ENCODE measurements around the gene RXFP4. TPM values are rescaled to one million over a fixed set of nuclear protein-coding genes. Genes with fewer than 3 reads are reported as not detected.
A peak's percentile ranks its signal among the peaks of the same experiment; 100 is the strongest.

Gene RXFP4
- total RNA-seq, 1 donor from 2014 or later: not detected

- Histone ChIP-seq H3K36me3 (peaks cover 99% of the 10 kb centered on the region), H3K27ac (no peak overlapping the region), H3K4me3 (no peak overlapping the region), H3K4me1 (peaks cover 67% of the 10 kb centered on the region), H3K27me3 (ENCODE audit: low read depth) (no peaks in the 10 kb centered on the region), H3K9me3 (no peaks in the 10 kb centered on the region)
- TF ChIP-seq CTCF (IDR thresholded peaks at IDR 0.05): no peak
- no peak for ATAC-seq
- intact Hi-C loops (cut with DNase I): no loop called here
- no peak for DNase-seq
These were observed 22.8 kb downstream of the RXFP4 start for GRCh38 chr1:155964193-155964592.

- H3K9me3 ChIP-seq: no peaks in the 10 kb centered on the region
- H3K36me3 ChIP-seq: peaks cover 91% of the 10 kb centered on the region
- peaks cover 81% of the 10 kb centered on the region for H3K4me1 ChIP-seq
- H3K4me3 ChIP-seq: no peak overlapping the region
- DNase-seq (no peak), ATAC-seq (no peak)
- peak overlapping the region; percentile 77 for H3K27ac ChIP-seq
- intact Hi-C loops (cut with DNase I): no loop called here
- H3K27me3 ChIP-seq (ENCODE audit: low read depth): no peaks in the 10 kb centered on the region
- TF ChIP-seq CTCF (IDR thresholded peaks at IDR 0.05): no peak
These were observed 24.7 kb downstream of the RXFP4 start for GRCh38 chr1:155966135-155966534.

- H3K4me3 ChIP-seq: peak overlapping the region; percentile 33
- H3K9me3 ChIP-seq: no peaks in the 10 kb centered on the region
- ATAC-seq (peak in 1 of 2 donors; percentile 2), DNase-seq (no peak)
- H3K4me1 ChIP-seq: peaks cover 84% of the 10 kb centered on the region
- H3K27me3 ChIP-seq (ENCODE audit: low read depth): no peaks in the 10 kb centered on the region
- no peak for TF ChIP-seq CTCF (IDR thresholded peaks at IDR 0.05)
- intact Hi-C loops (cut with DNase I): no loop called here
- H3K36me3 ChIP-seq: peaks cover 84% of the 10 kb centered on the region
- peak overlapping the region; percentile 77 for H3K27ac ChIP-seq
These were observed 25.3 kb downstream of the RXFP4 start for GRCh38 chr1:155966750-155967149.

GRCh38 chr1:155967341-155968050 is 26.1 kb downstream of the RXFP4 start:
- H3K27me3 ChIP-seq (ENCODE audit: low read depth): no peaks in the 10 kb centered on the region
- H3K27ac ChIP-seq: peak overlapping the region; percentile 77
- no peak for TF ChIP-seq CTCF (IDR thresholded peaks at IDR 0.05)
- intact Hi-C loops (cut with DNase I): no loop called here
- ATAC-seq: peak; percentile 12 to 25
- H3K9me3 ChIP-seq: no peaks in the 10 kb centered on the region
- H3K4me3 ChIP-seq: peak overlapping the region; percentile 33
- peaks cover 84% of the 10 kb centered on the region for H3K4me1 ChIP-seq
- peaks cover 77% of the 10 kb centered on the region for H3K36me3 ChIP-seq
- DNase-seq: no peak

- TF ChIP-seq CTCF (IDR thresholded peaks at IDR 0.05): no peak
- peak overlapping the region; percentile 77 for H3K27ac ChIP-seq
- intact Hi-C loops (cut with DNase I): no loop called here
- peaks cover 84% of the 10 kb centered on the region for H3K4me1 ChIP-seq
- no peaks in the 10 kb centered on the region for H3K9me3 ChIP-seq
- H3K4me3 ChIP-seq: peak overlapping the region; percentile 33
- ATAC-seq: no peak
- no peaks in the 10 kb centered on the region for H3K27me3 ChIP-seq (ENCODE audit: low read depth)
- no peak for DNase-seq
- H3K36me3 ChIP-seq: peaks cover 72% of the 10 kb centered on the region
These were observed 26.6 kb downstream of the RXFP4 start for GRCh38 chr1:155968051-155968400.

Data from lower lobe of right lung (tissue), 2 donors.